OCI-LY7 (cell line): ENCODE results near the gene NQO1.

Experiments
- CTCF ChIP-seq: fragments of 200-600 bp; sonication (generic); conservative IDR thresholded peaks from 2 replicates; pipeline ENCODE4 v1.5.1; 2014; ENCODE audit warnings: mild to moderate bottlenecking, antibody characterized with exemption, low read length, moderate library complexity, mixed read lengths
- EZH2phosphoT487 ChIP-seq: fragments of 200-600 bp; sonication (generic); IDR thresholded peaks from 2 replicates; pipeline ENCODE4 v1.6.1; 2018; ENCODE audit warnings: low read depth, borderline replicate concordance, mild to moderate bottlenecking, mixed run types, antibody characterized with exemption, low read length, moderate library complexity, mixed read lengths

GRCh38 chr16:69672998-69673713 lies 53.2 kb downstream of the NQO1 start:
- no peak for TF ChIP-seq EZH2phosphoT487
- no peak for TF ChIP-seq CTCF
